Measurements from ENCODE around the gene WNT10A. TPM values are rescaled to one million over a fixed set of nuclear protein-coding genes. Genes with fewer than 3 reads are reported as not detected.

The WNT10A gene
- total RNA-seq, 3 donors from 2014 or later (not counting 1 experiment from before 2014, with no cell fraction given), result 0.92 to 2.9 (median 2.9) TPM

GRCh38 chr2:218898109-218898878, 17.6 kb downstream of the WNT10A start:
- Mint-ChIP-seq H3K27ac (peak overlapping the region; percentile 76 to 90), H3K4me1 (peaks cover 42 to 46% of the 10 kb centered on the region in 2 donors), H3K4me3 (peak overlapping the region; percentile 81), H3K27me3 (ENCODE audit: low read depth in 2 of 2) (peaks cover 54 to 60% of the 10 kb centered on the region in 2 donors), H3K9me3 (no peaks in the 10 kb centered on the region), H3K36me3 (no peaks in the 10 kb centered on the region)
- no peaks in the 10 kb centered on the region for H3K36me3 ChIP-seq (ENCODE audit: control insufficient read depth, insufficient read depth, low read length)
- peaks cover 24% of the 10 kb centered on the region for H3K27me3 ChIP-seq (ENCODE audit: control insufficient read depth, insufficient read depth, low read length)
- H3K9me3 ChIP-seq (ENCODE audit: control insufficient read depth, insufficient read depth, low read length), result no peaks in the 10 kb centered on the region
- ATAC-seq (peak; percentile 17 to 58 (median 24)), DNase-seq (peak; percentile 79 to 85)
- no peak overlapping the region for H3K4me3 ChIP-seq (ENCODE audit: low read length)
- intact Hi-C loops (cut with micrococcal nuclease), result loop anchor here (1.0 to 5.0 kb wide), 5 partner anchors 22 to 681 kb away; partner anchors contain the start of genes ARPC2, CNPPD1, CTDSP1 and RETREG2
- H3K27ac ChIP-seq (ENCODE audit: low read length), result no peak overlapping the region
- peaks cover 53% of the 10 kb centered on the region for H3K4me1 ChIP-seq (ENCODE audit: control insufficient read depth, insufficient read depth, low read length)
- WGBS (ENCODE audit: insufficient coverage), result 5% methylated on average over 52 of the region's 52 CpGs
- TF ChIP-seq CTCF (IDR thresholded peaks at IDR 0.05), result peak; percentile 100

- Mint-ChIP-seq H3K27ac (no peak overlapping the region), H3K36me3 (no peaks in the 10 kb centered on the region), H3K9me3 (no peaks in the 10 kb centered on the region), H3K27me3 (ENCODE audit: low read depth in 2 of 2) (peaks cover 50 to 58% of the 10 kb centered on the region in 2 donors), H3K4me1 (peaks cover 34 to 37% of the 10 kb centered on the region in 2 donors), H3K4me3 (peak overlapping the region; percentile 71)
- H3K36me3 ChIP-seq (ENCODE audit: control insufficient read depth, insufficient read depth, low read length), result no peaks in the 10 kb centered on the region
- H3K27me3 ChIP-seq (ENCODE audit: control insufficient read depth, insufficient read depth, low read length), result peaks cover 26% of the 10 kb centered on the region
- WGBS (ENCODE audit: insufficient coverage), result 32% methylated on average over 12 of the region's 12 CpGs
- no peak overlapping the region for H3K27ac ChIP-seq (ENCODE audit: low read length)
- no peak for TF ChIP-seq CTCF (IDR thresholded peaks at IDR 0.05)
- ATAC-seq (no peak), DNase-seq (no peak)
- intact Hi-C loops (cut with micrococcal nuclease), result loop anchor here (5.0 kb wide), 4 partner anchors 187 to 682 kb away; partner anchors contain the start of genes ARPC2, CNPPD1, CTDSP1 and RETREG2
- no peak overlapping the region for H3K4me3 ChIP-seq (ENCODE audit: low read length)
- H3K4me1 ChIP-seq (ENCODE audit: control insufficient read depth, insufficient read depth, low read length), result peaks cover 44% of the 10 kb centered on the region
- no peaks in the 10 kb centered on the region for H3K9me3 ChIP-seq (ENCODE audit: control insufficient read depth, insufficient read depth, low read length)
These were observed 18.5 kb downstream of the WNT10A start for GRCh38 chr2:218899147-218899546.

GRCh38 chr2:218902427-218902826, 21.8 kb downstream of the WNT10A start:
- ATAC-seq, result no peak
- no peaks in the 10 kb centered on the region for H3K36me3 Mint-ChIP-seq
- no peaks in the 10 kb centered on the region for H3K9me3 Mint-ChIP-seq
- Histone ChIP-seq H3K36me3 (ENCODE audit: control insufficient read depth, insufficient read depth, low read length) (no peaks in the 10 kb centered on the region), H3K4me1 (ENCODE audit: control insufficient read depth, insufficient read depth, low read length) (peaks cover 12% of the 10 kb centered on the region), H3K9me3 (ENCODE audit: control insufficient read depth, insufficient read depth, low read length) (no peaks in the 10 kb centered on the region), H3K4me3 (ENCODE audit: low read length) (no peak overlapping the region), H3K27ac (ENCODE audit: low read length) (no peak overlapping the region), H3K27me3 (ENCODE audit: control insufficient read depth, insufficient read depth, low read length) (peaks cover 29% of the 10 kb centered on the region)
- 91% methylated on average over 4 of the region's 4 CpGs for WGBS (ENCODE audit: insufficient coverage)
- DNase-seq, result no peak
- TF ChIP-seq CTCF (IDR thresholded peaks at IDR 0.05), result no peak
- no peak overlapping the region for H3K4me3 Mint-ChIP-seq
- no peak overlapping the region for H3K27ac Mint-ChIP-seq
- peaks cover 52 to 54% of the 10 kb centered on the region in 2 donors for H3K27me3 Mint-ChIP-seq (ENCODE audit: low read depth in 2 of 2)
- intact Hi-C loops (cut with micrococcal nuclease), result loop anchor here (5.0 kb wide), 1 partner anchor 35 kb away; no protein-coding TSS in a partner anchor
- peaks cover 8 to 10% of the 10 kb centered on the region in 2 donors for H3K4me1 Mint-ChIP-seq

All from natural killer cell (primary cell).